SU-DHL-6 (cell line): ENCODE data around the gene SLC6A8.

Experiments
- H2AFZ ChIP-seq: fragments of 200-600 bp; sonication (generic); 2 replicates; pipeline ENCODE4 v1.6.1; 2014; ENCODE audit warnings: low read depth, mild to moderate bottlenecking, moderate library complexity, mixed read lengths, antibody characterized with exemption, low read length; ENCODE audit not compliant: severe bottlenecking
- H3F3A ChIP-seq: fragments of 200-600 bp; shearing (Covaris generic); 2 replicates; pipeline ENCODE4 v1.6.0; 2016; ENCODE audit warnings: antibody characterized with exemption, mild to moderate bottlenecking; ENCODE audit not compliant: insufficient read depth
- H3K27ac ChIP-seq: fragments of 200-600 bp; sonication (generic); 2 replicates; pipeline ENCODE4 v1.5.1; 2016; ENCODE audit warnings: low read depth, mild to moderate bottlenecking, low read length, moderate library complexity, mixed read lengths
- H3K27me3 ChIP-seq: fragments of 200-600 bp; sonication (generic), shearing (Covaris generic); 2 replicates; pipeline ENCODE4 v1.6.0; 2014; ENCODE audit warnings: mild to moderate bottlenecking, low read length
- H3K36me3 ChIP-seq: fragments of 200-600 bp; sonication (generic); 2 replicates; pipeline ENCODE4 v1.6.1; 2014; ENCODE audit warnings: mild to moderate bottlenecking, low read length, mixed read lengths
- H3K4me2 ChIP-seq: fragments of 300-600, 200-600 bp; shearing (Covaris generic), sonication (generic); 2 replicates; pipeline ENCODE4 v1.6.0; 2014; ENCODE audit warnings: low read length, low read depth, mild to moderate bottlenecking; ENCODE audit not compliant: poor library complexity, severe bottlenecking
- H3K4me3 ChIP-seq: fragments of 200-600 bp; sonication (generic); 2 replicates; pipeline ENCODE4 v1.5.1; 2014; ENCODE audit warnings: antibody characterized with exemption, low read length, mild to moderate bottlenecking, mixed read lengths; ENCODE audit not compliant: insufficient read depth, poor library complexity, severe bottlenecking
- H3K79me2 ChIP-seq: fragments of 200-600 bp; sonication (generic); 2 replicates; pipeline ENCODE4 v1.6.1; 2014; ENCODE audit warnings: mild to moderate bottlenecking, low read length, moderate library complexity; ENCODE audit not compliant: insufficient read depth
- H3K9ac ChIP-seq: fragments of 200-600 bp; sonication (generic); 2 replicates; pipeline ENCODE4 v1.7.0; 2014; ENCODE audit warnings: mild to moderate bottlenecking, low read length
- H3K9me2 ChIP-seq: fragments of 200-600 bp; sonication (generic); replicated peaks from 2 replicates; pipeline ENCODE4 v1.6.1; 2014; ENCODE audit warnings: low read length; ENCODE audit not compliant: insufficient read depth
- H3K9me3 ChIP-seq: fragments of 200-600 bp; sonication (generic); 2 replicates; pipeline ENCODE4 v1.6.1; 2014; ENCODE audit warnings: low read length, mixed read lengths; ENCODE audit not compliant: insufficient read depth
- H4K20me1 ChIP-seq: fragments of 200-600 bp; sonication (generic); 2 replicates; pipeline ENCODE4 v1.6.1; 2014; ENCODE audit warnings: low read depth, mild to moderate bottlenecking, antibody characterized with exemption, low read length, moderate library complexity, mixed read lengths
- EZH2phosphoT487 ChIP-seq: fragments of 200-600 bp; sonication (generic), shearing (Covaris generic); conservative IDR thresholded peaks from 2 replicates; pipeline ENCODE4 v1.6.1; 2018; ENCODE audit warnings: mild to moderate bottlenecking, antibody characterized with exemption, low read length, moderate library complexity, mixed read lengths
- TF ChIP-seq, protein P1 (sequence below): fragments of 200-600 bp; sonication (generic); IDR thresholded peaks from one replicate; pipeline ENCODE4 v1.5.1; 2017; ENCODE audit warnings: antibody characterized with exemption, mild to moderate bottlenecking, low read length, moderate library complexity; ENCODE audit not compliant: insufficient read depth, poor library complexity, severe bottlenecking

SLC6A8 gene

DNA sequence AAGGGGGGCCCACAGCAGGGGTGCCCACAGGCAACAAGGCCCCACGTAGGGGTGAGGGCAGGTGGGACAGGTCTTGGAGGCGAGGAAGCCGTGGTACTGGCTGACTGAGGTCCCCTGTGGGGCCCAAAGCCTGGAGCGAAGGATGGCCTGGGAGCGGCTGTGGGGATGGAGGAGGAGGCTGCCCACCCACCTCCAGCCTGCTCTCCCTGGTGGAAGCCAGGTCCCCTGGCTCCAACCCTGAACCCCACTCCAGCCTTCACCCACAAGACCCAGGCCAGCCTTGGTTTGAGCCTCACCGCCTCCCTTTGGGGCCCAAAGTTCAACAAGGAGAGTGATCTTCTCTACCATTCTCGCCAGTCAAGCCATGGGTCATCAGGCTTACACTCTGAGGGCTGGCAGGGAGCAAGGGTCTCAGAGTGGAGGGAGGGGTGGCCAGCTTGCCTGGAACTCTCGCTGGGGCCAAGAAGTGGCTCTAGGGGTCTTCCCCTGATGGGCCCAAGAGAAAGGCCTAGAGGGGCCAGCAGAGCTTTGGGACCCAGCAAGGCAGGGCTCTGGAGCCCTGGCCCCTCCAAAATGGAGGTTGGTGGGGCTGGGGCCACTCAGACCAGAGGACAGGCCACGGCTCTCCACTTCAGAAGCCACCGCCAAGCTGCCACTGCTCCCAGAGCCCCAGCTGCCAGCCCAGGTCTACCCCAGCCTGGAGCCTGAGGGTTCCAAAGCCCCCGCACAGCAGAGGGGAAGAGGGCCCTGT is 19.1 kb upstream of the SLC6A8 start:
- H4K20me1 ChIP-seq, result no peaks in the 10 kb centered on the region
- no peaks in the 10 kb centered on the region for H3K36me3 ChIP-seq
- H3F3A ChIP-seq, result no peaks in the 10 kb centered on the region
- no peaks in the 10 kb centered on the region for H3K27me3 ChIP-seq
- no peak overlapping the region for H3K27ac ChIP-seq
- H3K4me2 ChIP-seq, result no peak overlapping the region
- no peak overlapping the region for H3K9ac ChIP-seq
- no peak overlapping the region for H3K4me3 ChIP-seq
- no peaks in the 10 kb centered on the region for H3K9me3 ChIP-seq
- TF ChIP-seq, protein P1, sequence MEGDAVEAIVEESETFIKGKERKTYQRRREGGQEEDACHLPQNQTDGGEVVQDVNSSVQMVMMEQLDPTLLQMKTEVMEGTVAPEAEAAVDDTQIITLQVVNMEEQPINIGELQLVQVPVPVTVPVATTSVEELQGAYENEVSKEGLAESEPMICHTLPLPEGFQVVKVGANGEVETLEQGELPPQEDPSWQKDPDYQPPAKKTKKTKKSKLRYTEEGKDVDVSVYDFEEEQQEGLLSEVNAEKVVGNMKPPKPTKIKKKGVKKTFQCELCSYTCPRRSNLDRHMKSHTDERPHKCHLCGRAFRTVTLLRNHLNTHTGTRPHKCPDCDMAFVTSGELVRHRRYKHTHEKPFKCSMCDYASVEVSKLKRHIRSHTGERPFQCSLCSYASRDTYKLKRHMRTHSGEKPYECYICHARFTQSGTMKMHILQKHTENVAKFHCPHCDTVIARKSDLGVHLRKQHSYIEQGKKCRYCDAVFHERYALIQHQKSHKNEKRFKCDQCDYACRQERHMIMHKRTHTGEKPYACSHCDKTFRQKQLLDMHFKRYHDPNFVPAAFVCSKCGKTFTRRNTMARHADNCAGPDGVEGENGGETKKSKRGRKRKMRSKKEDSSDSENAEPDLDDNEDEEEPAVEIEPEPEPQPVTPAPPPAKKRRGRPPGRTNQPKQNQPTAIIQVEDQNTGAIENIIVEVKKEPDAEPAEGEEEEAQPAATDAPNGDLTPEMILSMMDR, result no peak
- no peak for TF ChIP-seq EZH2phosphoT487
- no peaks in the 10 kb centered on the region for H3K9me2 ChIP-seq
- no peaks in the 10 kb centered on the region for H3K79me2 ChIP-seq
- no peak overlapping the region for H2AFZ ChIP-seq

DNA sequence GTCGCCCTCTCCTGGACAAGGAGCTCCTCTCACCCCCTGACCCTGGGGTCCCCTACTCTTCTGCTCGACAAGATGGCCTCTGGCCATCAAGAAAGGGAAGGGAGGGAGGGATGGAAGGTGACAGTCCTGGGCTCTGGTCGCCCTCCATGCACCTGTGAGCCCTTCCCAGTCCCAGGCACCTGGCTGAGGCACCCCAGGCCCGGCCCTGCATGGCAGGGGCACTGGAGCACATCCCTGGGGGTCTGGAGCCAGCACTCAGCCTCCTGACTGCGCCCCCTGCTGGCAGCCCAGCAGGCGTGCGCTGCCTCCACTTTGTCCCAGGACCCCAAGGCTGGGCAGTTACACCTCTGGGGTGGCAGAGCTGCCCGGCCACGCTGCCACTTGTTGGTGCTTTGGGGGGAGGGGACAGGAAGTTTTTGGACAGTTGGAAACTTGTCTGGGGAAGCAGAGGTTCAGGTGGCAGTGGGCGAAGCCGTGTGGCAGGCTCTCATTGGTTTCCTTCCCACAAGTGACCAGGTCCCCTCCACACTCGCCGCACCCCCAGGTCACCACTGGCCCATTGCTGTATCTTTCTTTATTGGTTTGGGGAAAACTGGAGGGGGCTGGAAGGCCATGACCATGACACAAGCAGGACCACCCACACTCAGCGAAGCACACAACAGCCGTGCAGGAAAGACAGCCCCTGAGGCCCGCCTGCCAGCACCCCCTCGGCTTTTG is 18.4 kb upstream of the SLC6A8 start:
- Histone ChIP-seq H3K36me3 (no peaks in the 10 kb centered on the region), H3K79me2 (no peaks in the 10 kb centered on the region), H3F3A (no peaks in the 10 kb centered on the region), H3K9ac (no peak overlapping the region), H3K27me3 (no peaks in the 10 kb centered on the region), H3K4me3 (no peak overlapping the region), H4K20me1 (no peaks in the 10 kb centered on the region), H3K9me3 (no peaks in the 10 kb centered on the region), H2AFZ (no peak overlapping the region), H3K4me2 (no peak overlapping the region), H3K27ac (no peak overlapping the region), H3K9me2 (no peaks in the 10 kb centered on the region)
- TF ChIP-seq, protein P1, result peak; percentile 67
- TF ChIP-seq EZH2phosphoT487, result no peak

DNA sequence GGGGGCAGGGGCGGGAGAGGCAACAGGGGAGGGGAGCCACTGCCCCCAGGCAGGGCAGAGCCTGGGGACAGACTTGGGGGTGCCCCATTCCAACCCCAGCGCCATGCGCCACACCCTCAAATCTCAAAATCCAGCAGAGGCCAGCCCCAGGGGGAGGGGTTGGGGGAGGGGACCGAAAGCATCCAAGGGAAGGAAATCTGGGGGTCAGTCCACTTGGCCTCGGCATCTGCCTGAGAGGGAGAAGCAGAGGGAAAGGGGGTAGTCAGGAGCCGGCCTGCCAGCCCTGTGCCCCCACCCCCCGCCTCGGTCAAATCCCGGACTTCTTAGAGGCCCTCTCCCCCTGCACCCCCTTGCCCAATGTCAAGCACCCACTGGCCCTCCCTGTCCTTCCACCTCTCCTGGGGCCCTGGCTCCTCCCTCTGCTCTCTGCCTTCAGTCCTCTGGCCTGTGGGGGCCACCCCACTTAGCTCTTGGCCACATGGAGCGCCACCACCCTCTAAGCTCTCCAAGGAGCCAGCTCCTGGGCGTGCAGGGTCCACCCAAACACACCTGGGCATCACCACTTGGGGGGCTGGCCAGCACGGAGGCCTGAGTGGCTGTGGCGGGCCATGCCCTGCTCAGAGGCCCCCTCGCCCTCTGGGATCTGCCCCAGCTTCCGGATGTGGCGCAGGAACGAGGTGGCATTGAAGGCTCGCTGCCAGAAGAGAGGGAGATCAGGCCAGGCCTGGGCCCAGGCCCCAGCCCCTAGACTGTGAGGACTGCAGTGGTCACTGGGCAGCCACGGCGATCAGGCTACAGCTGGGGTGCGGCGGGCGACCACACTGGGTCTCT is 17.6 kb upstream of the SLC6A8 start:
- Histone ChIP-seq H3K9me2 (no peaks in the 10 kb centered on the region), H3K27me3 (no peaks in the 10 kb centered on the region), H3F3A (no peaks in the 10 kb centered on the region), H3K79me2 (no peaks in the 10 kb centered on the region), H3K36me3 (no peaks in the 10 kb centered on the region), H3K9me3 (no peaks in the 10 kb centered on the region), H3K4me2 (no peak overlapping the region), H3K27ac (no peak overlapping the region), H4K20me1 (no peaks in the 10 kb centered on the region), H2AFZ (no peak overlapping the region), H3K9ac (no peak overlapping the region), H3K4me3 (no peak overlapping the region)
- TF ChIP-seq, protein P1, result no peak
- no peak for TF ChIP-seq EZH2phosphoT487
